ENCODE data around the gene DOCK2.
"Not testable (repeated sequence)": the region's sequence is repeated elsewhere in the genome, so short reads cannot be mapped to it uniquely, and the experiment has no call there.

Gene DOCK2

GRCh38 chr5:169789417-169789940, 152.4 kb downstream of the DOCK2 start:
- no peak for DNase-seq (ENCODE audit: low read depth)

GRCh38 chr5:169791251-169791650, 154.2 kb downstream of the DOCK2 start:
- DNase-seq (ENCODE audit: low read depth): no peak

- DNase-seq (ENCODE audit: low read depth): no peak
Measured at GRCh38 chr5:169795338-169795737, 158.3 kb downstream of the DOCK2 start.

GRCh38 chr5:169796731-169797130, 159.7 kb downstream of the DOCK2 start:
- no peak for DNase-seq (ENCODE audit: low read depth)

- no peak for DNase-seq (ENCODE audit: low read depth)
Measured at GRCh38 chr5:169797577-169797976, 160.5 kb downstream of the DOCK2 start.

GRCh38 chr5:169798438-169798837, 161.4 kb downstream of the DOCK2 start:
- DNase-seq (ENCODE audit: low read depth): no peak

- DNase-seq (ENCODE audit: low read depth): no peak
Measured at GRCh38 chr5:169798906-169799660, 162.0 kb downstream of the DOCK2 start.

GRCh38 chr5:169801324-169801777, 164.3 kb downstream of the DOCK2 start:
- no peak for DNase-seq (ENCODE audit: low read depth)

GRCh38 chr5:169801781-169802180, 164.7 kb downstream of the DOCK2 start:
- no peak for DNase-seq (ENCODE audit: low read depth)

- no peak for DNase-seq (ENCODE audit: low read depth)
Measured at GRCh38 chr5:169803077-169803981, 166.3 kb downstream of the DOCK2 start.

GRCh38 chr5:169804861-169805260, 167.8 kb downstream of the DOCK2 start:
- DNase-seq (ENCODE audit: low read depth): no peak

- no peak for DNase-seq (ENCODE audit: low read depth)
Measured at GRCh38 chr5:169805527-169805934, 168.5 kb downstream of the DOCK2 start.

GRCh38 chr5:169805937-169806700, 169.0 kb downstream of the DOCK2 start:
- no peak for DNase-seq (ENCODE audit: low read depth)

- no peak for DNase-seq (ENCODE audit: low read depth)
Measured at GRCh38 chr5:169808118-169808581, 171.1 kb downstream of the DOCK2 start.

GRCh38 chr5:169808880-169809279, 171.8 kb downstream of the DOCK2 start:
- not testable (repeated sequence) for DNase-seq (ENCODE audit: low read depth)

GRCh38 chr5:169809281-169809680, 172.2 kb downstream of the DOCK2 start:
- no peak for DNase-seq (ENCODE audit: low read depth)

GRCh38 chr5:169810524-169810923, 173.4 kb downstream of the DOCK2 start:
- no peak for DNase-seq (ENCODE audit: low read depth)

GRCh38 chr5:169811023-169811422, 173.9 kb downstream of the DOCK2 start:
- no peak for DNase-seq (ENCODE audit: low read depth)

GRCh38 chr5:169811680-169812079, 174.6 kb downstream of the DOCK2 start:
- DNase-seq (ENCODE audit: low read depth): no peak

GRCh38 chr5:169812786-169813185, 175.7 kb downstream of the DOCK2 start:
- DNase-seq (ENCODE audit: low read depth): no peak

- no peak for DNase-seq (ENCODE audit: low read depth)
Measured at GRCh38 chr5:169814045-169814444, 177.0 kb downstream of the DOCK2 start.

- no peak for DNase-seq (ENCODE audit: low read depth)
Measured at GRCh38 chr5:169814522-169814921, 177.4 kb downstream of the DOCK2 start.
